ENCODE measurements around the gene UMODL1. TPM values are rescaled to one million over a fixed set of nuclear protein-coding genes. Genes with fewer than 3 reads are reported as not detected.

UMODL1 gene
- total RNA-seq, 1 experiment from 2014 or later = 0.18 TPM

GRCh38 chr21:42085246-42086077 lies 14.3 kb downstream of the UMODL1 start:
- peaks cover 8% of the 10 kb centered on the region for H3K4me1 ChIP-seq (ENCODE audit: control insufficient read depth, insufficient read depth, low read length)
- POLR2A ChIA-PET = no interaction called here
- intact Hi-C loops (cut with micrococcal nuclease; ENCODE audit: unreplicated experiment) = no loop called here
- H3K9me3 ChIP-seq (ENCODE audit: control insufficient read depth, insufficient read depth, low read depth, low read length) = no peaks in the 10 kb centered on the region
- no peak for DNase-seq (ENCODE audit: low read depth, low spot score)
- in situ Hi-C loops (cut with HindIII; ENCODE audit: low pct_unique_long_range_greater_than_20kb, low sequenced_read_pairs) = no loop called here
- H3K36me3 ChIP-seq (ENCODE audit: control insufficient read depth, insufficient read depth, low read length) = no peaks in the 10 kb centered on the region
- H3K4me3 ChIP-seq (ENCODE audit: low read depth in 2 of 2, low read length in 2 of 2) = no peak overlapping the region
- ATAC-seq = no peak
- no TSS peak for BruUV-seq (replicated peaks)
- no peak for TF ChIP-seq CTCF (IDR thresholded peaks at IDR 0.05)
- no peak for TF ChIP-seq REST (IDR thresholded peaks at IDR 0.05; ENCODE audit: insufficient read depth in 1 of 2, low read depth in 2 of 2, low read length in 1 of 2)
- TF ChIP-seq POLR2AphosphoS5 (IDR thresholded peaks at IDR 0.05; ENCODE audit: low read depth, low read length) = no peak
- no peak overlapping the region; the same call in 1 of the 2 replicates for H3K27ac ChIP-seq (ENCODE audit: low read length)
- H3K27me3 ChIP-seq (ENCODE audit: control insufficient read depth, insufficient read depth, low read length) = no peaks in the 10 kb centered on the region
- CTCF ChIA-PET = no interaction called here

- intact Hi-C loops (cut with micrococcal nuclease; ENCODE audit: unreplicated experiment) = no loop called here
- BruUV-seq (replicated peaks) = no TSS peak
- H3K4me3 ChIP-seq (ENCODE audit: low read depth in 2 of 2, low read length in 2 of 2) = no peak overlapping the region
- no peaks in the 10 kb centered on the region for H3K9me3 ChIP-seq (ENCODE audit: control insufficient read depth, insufficient read depth, low read depth, low read length)
- in situ Hi-C loops (cut with HindIII; ENCODE audit: low pct_unique_long_range_greater_than_20kb, low sequenced_read_pairs) = no loop called here
- ChIA-PET CTCF (no interaction called here), POLR2A (no interaction called here)
- no peaks in the 10 kb centered on the region for H3K36me3 ChIP-seq (ENCODE audit: control insufficient read depth, insufficient read depth, low read length)
- ATAC-seq = no peak
- peaks cover 8% of the 10 kb centered on the region for H3K4me1 ChIP-seq (ENCODE audit: control insufficient read depth, insufficient read depth, low read length)
- H3K27me3 ChIP-seq (ENCODE audit: control insufficient read depth, insufficient read depth, low read length) = no peaks in the 10 kb centered on the region
- no peak for TF ChIP-seq TCF7L2 (IDR thresholded peaks at IDR 0.05; ENCODE audit: low read depth, low read length)
- TF ChIP-seq POLR2AphosphoS5 (IDR thresholded peaks at IDR 0.05; ENCODE audit: low read depth, low read length) = no peak
- TF ChIP-seq CTCF (IDR thresholded peaks at IDR 0.05) = no peak
- no peak for TF ChIP-seq SIN3A (IDR thresholded peaks at IDR 0.05; ENCODE audit: borderline replicate concordance, insufficient read depth, low read depth, low read length)
- no peak for TF ChIP-seq REST (IDR thresholded peaks at IDR 0.05; ENCODE audit: insufficient read depth in 1 of 2, low read depth in 2 of 2, low read length in 1 of 2)
- no peak overlapping the region for H3K27ac ChIP-seq (ENCODE audit: low read length)
- DNase-seq (ENCODE audit: low read depth, low spot score) = no peak
Observed at GRCh38 chr21:42086969-42087368, 15.9 kb downstream of the UMODL1 start.
